Cerebellar nuclear complex (tissue), 1 donor: ENCODE data around the gene GPATCH1.
"Not testable (repeated sequence)": the region's sequence is repeated elsewhere in the genome, so short reads cannot be mapped to it uniquely, and the experiment has no call there.

Experiments used
- DNase-seq, 2 experiments: peaks; one replicate each; lab custom pipeline; 2025; lab: John Stamatoyannopoulos, UW

The GPATCH1 gene

GRCh38 chr19:33111587-33111986 is 30.6 kb downstream of the GPATCH1 start:
- no peak for DNase-seq

GRCh38 chr19:33114312-33114711 is 33.3 kb downstream of the GPATCH1 start:
- no peak for DNase-seq

GRCh38 chr19:33117501-33117900 is 36.5 kb downstream of the GPATCH1 start:
- DNase-seq, result no peak

DNA sequence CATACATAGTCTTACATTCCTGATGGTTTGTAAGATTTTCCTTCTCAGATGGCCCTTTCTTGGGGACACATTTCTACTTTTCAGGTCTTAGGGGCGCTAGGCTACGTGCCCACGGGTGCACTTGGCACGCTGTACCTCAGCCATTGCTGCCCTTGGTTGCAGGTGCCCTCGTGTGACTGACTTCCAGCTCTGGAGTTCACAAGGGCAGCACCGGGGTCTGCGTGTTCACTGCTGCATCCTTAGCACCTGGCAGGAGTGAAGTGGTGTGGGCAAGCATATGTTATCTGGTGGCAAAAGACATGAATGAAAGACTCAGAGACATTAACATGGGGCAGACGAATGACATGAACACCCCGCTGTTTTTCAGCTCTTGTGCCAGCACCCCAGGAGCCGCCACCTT is 37.7 kb downstream of the GPATCH1 start:
- DNase-seq, result no peak

- DNase-seq, result no peak
These were observed 43.5 kb downstream of the GPATCH1 start for GRCh38 chr19:33124207-33125098.

DNA sequence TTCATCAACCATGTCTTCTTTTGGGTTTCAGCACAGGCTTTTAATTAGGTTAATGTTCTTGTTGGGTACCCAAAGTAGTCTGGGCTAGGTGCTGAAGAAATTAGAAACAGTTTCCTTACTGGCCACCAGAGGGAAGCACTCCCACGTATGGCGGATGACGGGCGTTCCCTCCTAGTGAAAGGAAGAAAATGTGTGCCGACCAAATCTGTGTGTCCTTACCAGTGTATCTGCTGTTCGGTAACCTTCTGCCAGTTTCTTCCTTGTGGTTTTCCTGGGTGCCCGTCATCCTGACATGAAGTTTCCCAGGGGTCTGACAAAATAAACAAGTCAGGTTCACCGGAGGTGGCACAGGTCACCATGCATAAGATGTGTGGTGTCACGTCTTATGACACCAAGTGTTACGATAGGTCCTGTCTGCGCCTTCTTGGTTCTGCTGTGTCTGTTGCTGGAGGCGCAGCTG is 45.0 kb downstream of the GPATCH1 start:
- no peak for DNase-seq

DNA sequence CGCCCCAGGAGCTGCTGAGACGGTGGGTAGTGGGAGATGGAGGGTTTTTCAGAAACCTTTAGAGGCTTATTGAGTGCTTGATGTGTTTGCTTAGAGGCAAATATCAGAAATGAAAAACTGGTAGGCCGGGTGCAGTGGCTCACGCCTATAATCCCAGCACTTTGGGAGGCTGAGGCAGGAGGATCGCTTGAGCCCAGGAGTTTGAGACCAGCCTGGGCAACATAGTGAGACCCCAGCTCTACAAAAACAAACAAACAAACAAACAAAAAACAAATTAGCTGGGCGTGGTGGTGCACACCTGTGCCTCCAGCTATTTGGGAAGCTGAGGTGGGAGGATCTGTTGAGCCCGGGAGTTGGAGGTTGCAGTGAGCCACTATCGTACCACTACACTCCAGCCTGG is 45.7 kb downstream of the GPATCH1 start:
- not testable (repeated sequence) for DNase-seq

DNA sequence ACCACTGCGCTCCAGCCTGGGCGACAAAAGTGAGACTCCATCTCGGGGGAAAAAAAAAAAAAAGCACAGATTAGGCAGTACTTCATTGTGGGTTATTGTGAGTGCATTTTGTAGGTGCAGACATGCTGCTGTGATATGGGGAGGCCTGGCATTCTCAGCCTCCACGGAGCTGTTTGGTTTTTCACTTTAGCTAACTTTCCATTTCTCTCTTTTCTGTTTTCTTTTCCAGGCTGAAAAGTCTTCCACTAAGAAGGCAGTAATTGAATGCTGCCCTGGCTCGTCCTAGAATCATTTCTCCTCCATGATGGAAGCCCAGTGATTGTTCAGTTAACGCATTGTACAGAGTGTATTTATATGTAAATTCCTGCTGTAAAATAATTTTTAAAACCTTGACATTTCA is 48.9 kb downstream of the GPATCH1 start:
- DNase-seq, result no peak

- no peak for DNase-seq
These were observed 49.5 kb downstream of the GPATCH1 start for GRCh38 chr19:33130433-33130832.

GRCh38 chr19:33132021-33132420 is 51.0 kb downstream of the GPATCH1 start, which contains the start of gene WDR88:
Gene WDR88, plus strand, starts transcription at chr19:33132114. Its CDS starts 56 bp downstream, at chr19:33132170.
- DNase-seq, result no peak

- DNase-seq, result no peak
These were observed 51.4 kb downstream of the GPATCH1 start for GRCh38 chr19:33132425-33132824.

DNA sequence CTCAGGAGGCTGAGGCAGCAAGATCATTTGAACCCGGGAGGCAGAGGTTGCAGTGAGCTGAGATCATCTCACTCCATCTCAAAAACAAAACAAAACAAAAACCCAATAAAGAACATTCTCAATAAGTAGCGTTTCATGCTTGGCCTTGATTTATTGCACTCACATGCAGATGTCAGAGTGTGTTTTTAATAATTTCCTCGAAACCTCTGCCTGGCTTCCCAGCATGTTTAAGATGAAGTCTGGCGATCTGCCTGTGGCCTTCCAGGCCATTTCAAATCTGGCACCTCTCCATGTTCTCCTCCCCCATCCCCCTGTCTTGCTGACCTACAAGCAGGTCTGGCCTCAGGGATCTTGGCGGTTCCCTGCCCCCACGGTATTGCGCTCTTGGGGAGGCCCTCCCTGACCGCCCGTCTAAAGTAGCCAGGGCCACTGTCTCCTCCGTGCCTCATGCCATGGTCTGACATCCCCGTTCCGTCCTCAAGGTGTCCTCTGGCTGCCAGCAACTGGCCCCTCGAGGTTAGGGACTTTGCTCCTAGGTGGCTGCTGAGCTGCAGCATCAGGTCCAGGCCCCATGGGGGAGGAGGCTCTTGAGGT is 52.6 kb downstream of the GPATCH1 start:
- DNase-seq, result no peak

DNA sequence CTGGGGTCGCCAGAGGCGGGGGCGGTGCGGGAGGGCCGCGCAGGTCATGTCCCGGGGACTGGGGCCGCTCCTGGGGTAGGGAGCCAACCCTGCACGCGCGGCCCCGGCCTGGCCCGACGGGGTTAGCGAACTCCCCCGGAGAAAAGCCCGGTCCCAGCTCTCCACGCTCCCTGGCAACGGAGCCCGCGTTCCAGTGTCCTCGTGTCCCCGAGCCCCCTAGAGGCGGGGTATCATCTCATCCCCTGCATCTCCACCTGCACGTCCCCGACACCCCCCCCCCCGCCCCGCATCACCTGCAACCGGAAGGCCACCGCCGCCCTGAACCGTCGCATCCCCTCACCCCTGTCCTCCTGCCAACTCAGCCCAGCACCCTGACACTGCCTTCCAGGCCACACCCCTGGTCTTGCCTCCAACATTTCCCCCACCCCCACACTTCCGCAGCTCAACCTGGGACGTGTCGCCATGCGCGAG is 53.6 kb downstream of the GPATCH1 start:
- no peak for DNase-seq

DNA sequence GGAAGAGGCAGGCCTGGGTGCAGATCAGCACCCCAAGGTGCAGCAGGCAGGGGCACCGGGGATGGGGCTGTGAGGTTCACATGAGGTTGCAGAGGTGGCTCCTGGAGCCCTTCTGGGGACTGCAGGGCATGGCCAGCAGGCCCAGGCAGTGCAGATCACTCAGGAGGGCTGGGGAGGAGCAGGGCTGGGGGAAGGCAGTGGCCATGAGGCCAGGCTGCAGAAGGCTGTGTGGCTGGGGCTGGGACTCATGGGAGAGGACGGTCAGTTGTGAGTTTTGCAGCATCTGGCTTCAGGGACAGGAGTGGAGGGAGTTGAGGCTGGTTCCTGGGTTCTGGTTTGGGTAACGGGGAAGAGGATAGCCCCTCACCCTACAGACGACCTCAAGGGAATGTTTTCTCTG is 58.2 kb downstream of the GPATCH1 start:
- no peak for DNase-seq

GRCh38 chr19:33143897-33144405 is 63.0 kb downstream of the GPATCH1 start:
- no peak for DNase-seq

GRCh38 chr19:33146209-33146608 is 65.2 kb downstream of the GPATCH1 start:
- DNase-seq, result no peak

DNA sequence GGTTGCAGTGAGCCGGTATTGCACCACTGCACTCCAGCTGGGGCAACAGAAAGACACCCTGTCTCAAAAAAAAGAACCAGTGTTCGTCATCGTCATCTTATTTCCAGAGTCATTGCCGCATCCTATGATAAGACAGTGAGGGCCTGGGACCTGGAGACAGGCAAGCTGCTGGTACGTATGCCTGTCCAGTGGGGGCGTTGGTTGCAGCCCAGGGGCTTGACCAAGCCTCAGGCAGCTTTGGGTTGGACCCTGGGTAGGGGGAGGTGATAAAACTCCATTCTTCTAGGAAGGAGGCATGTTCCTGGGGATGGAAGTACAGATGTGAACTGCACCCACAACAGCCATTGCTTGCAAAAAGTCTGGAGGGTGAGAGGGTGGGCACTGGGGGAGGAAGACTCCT is 66.6 kb downstream of the GPATCH1 start:
- no peak for DNase-seq

DNA sequence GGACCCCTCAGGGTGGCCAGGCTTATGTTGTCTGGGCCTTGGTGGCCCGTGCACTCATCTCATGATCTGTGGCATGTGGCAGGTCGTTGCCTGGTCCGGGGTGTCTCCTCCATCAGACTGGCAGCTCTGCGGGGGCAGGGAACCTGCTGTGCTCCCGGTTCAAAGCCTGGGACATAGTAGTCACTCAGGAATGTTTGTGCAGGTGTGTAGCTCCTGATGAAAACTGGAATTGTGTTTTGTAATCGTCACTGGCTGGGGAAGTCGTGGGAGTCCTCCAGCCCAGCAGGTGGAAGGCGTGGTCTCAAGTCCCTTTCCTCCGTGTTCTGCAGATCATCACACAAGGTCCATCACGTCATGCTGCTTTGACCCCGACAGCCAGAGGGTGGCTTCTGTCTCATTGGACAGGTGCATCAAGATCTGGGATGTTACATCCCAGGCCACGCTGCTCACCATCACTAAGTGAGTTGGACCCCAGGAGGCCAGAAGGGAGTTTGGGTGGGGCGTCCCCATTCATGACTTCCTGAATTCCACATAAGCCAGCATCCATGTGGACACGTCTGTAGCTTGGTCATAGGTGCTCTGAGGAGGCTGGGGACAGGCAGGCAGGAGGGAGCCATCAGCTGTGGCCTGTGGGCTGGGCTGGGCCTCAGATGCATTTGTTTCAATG is 70.0 kb downstream of the GPATCH1 start:
- DNase-seq, result no peak

DNA sequence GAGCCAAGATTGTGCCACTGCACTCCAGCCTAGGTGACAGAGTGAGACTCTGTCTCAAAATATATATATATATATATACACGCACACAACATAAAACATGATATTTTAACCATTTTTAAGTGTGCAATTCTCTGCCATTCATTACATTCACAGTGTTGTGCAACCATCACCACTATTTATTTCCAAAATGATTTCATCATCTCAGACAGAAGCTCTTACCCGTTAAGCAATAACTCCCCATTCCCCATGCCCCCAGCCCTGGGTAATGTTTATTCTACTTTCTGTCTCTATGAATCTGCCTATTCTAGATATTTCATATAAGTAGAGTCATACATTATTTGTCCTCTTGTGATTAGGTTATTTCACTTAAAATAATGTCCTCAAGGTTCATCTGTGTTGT is 71.2 kb downstream of the GPATCH1 start:
- no peak for DNase-seq

DNA sequence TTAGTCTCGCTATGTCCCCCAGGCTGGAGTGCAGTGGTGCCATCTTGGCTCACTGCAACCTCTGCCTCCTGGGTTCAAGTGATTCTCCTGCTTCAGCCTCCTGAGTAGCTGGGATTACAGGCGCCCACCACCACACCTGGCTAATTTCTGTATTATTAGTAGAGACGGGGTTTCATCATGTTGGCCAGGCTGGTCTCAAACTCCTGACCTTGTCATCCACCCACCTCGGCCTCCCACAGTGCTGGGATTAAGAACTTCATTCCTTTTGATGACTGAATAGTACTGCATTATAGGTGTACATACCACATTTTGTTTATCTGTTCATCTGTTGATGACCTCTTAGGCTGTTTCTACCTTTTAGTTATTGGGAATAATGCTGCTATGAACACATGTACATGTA is 71.6 kb downstream of the GPATCH1 start:
- DNase-seq, result not testable (repeated sequence)

DNA sequence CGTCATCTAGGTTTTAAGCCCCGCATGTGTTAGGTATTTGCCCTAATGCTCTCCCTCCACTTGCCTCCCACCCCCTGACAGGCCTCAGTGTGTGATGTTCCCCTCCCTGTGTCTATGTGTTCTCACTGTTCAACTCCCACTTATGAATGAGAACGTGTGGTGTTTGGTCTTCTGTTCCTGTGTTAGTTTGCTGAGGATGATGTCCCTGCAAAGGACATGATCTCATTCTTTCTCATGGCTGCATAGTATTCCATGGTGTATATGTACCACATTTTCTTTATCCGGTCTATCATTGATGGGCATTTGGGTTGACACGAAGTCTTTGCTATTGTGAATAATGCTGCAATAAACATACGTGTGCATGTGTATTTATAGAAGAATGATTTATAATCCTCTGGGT is 73.3 kb downstream of the GPATCH1 start:
- not testable (repeated sequence) for DNase-seq

- DNase-seq, result no peak
These were observed 75.4 kb downstream of the GPATCH1 start for GRCh38 chr19:33156334-33156733.
